Measurements from ENCODE around the gene ANTXR1. TPM values are rescaled to one million over a fixed set of nuclear protein-coding genes. Genes with fewer than 3 reads are reported as not detected.

The ANTXR1 gene
- total RNA-seq, 1 experiment from 2014 or later, result 25.7 TPM

GRCh38 chr2:69087211-69087911 is 74.4 kb downstream of the ANTXR1 start:
- RAD21 ChIA-PET (ENCODE audit: low non-redundant PET in 1 of 2, low total read pairs in 2 of 2, uncharacterized antibody in 2 of 2, unreplicated experiment in 2 of 2), result no interaction called here
- Histone ChIP-seq H3K79me2 (ENCODE audit: insufficient read depth, low read length) (no peaks in the 10 kb centered on the region), H3K9me3 (ENCODE audit: control insufficient read depth in 1 of 2, insufficient read depth in 1 of 2, low read depth in 1 of 2, low read length in 2 of 2) (no peaks in the 10 kb centered on the region), H3K4me2 (ENCODE audit: low read length) (no peak overlapping the region), H3K9me2 (ENCODE audit: insufficient read depth) (no peaks in the 10 kb centered on the region), H3K27ac (ENCODE audit: low read depth, low read length) (no peak overlapping the region), H3K4me1 (ENCODE audit: control insufficient read depth in 1 of 2, insufficient read depth in 2 of 2, low read length in 2 of 2) (peaks cover 4% of the 10 kb centered on the region in 2 experiments; a peak in 2 of 4 replicates), H2AFZ (ENCODE audit: low read depth, low read length, poor library complexity, severe bottlenecking) (no peak overlapping the region), H4K20me1 (ENCODE audit: insufficient read depth) (no peaks in the 10 kb centered on the region), H3K9ac (ENCODE audit: low read length) (no peak overlapping the region), H3K4me3 (replicated peaks in 1 of 2; ENCODE audit: low read depth in 1 of 2, low read length in 2 of 2) (no peak overlapping the region), H3K27me3 (ENCODE audit: insufficient read depth, low read length) (no peaks in the 10 kb centered on the region), H3K36me3 (ENCODE audit: control insufficient read depth in 1 of 2, insufficient read depth in 2 of 2, low read length in 2 of 2) (no peaks in the 10 kb centered on the region)
- intact Hi-C loops (cut with micrococcal nuclease), result no loop called here
- no peak for DNase-seq (ENCODE audit: low read depth, low spot score)
- BruUV-seq (replicated peaks), result no TSS peak
- TF ChIP-seq CEBPB (IDR thresholded peaks at IDR 0.05; ENCODE audit: low read depth), result no peak
- no peak for TF ChIP-seq ZBTB33 (IDR thresholded peaks at IDR 0.05; ENCODE audit: extremely low read depth, insufficient replicate concordance, low read length)
- no peak for TF ChIP-seq CTCF (IDR thresholded peaks at IDR 0.05 in 2 of 3, conservative IDR thresholded peaks at IDR 0.05 in 1 of 3; ENCODE audit: borderline replicate concordance in 1 of 3, insufficient read depth in 1 of 3, low read depth in 2 of 3, low read length in 2 of 3)
- TF ChIP-seq SP1 (IDR thresholded peaks at IDR 0.05; ENCODE audit: low read depth), result no peak
- POLR2A ChIA-PET, result no interaction called here
- CTCF ChIA-PET, result no interaction called here
- ATAC-seq, result no peak

All from HCT116 (cell line).